ENCODE data around the gene CORIN. TPM values are rescaled to one million over a fixed set of nuclear protein-coding genes. Genes with fewer than 3 reads are reported as not detected.

CORIN gene
- total and polyA plus RNA-seq, 2 of the 4 experiments (the other 2 are of a cell fraction), result 20.3 to 24.7 TPM

DNA sequence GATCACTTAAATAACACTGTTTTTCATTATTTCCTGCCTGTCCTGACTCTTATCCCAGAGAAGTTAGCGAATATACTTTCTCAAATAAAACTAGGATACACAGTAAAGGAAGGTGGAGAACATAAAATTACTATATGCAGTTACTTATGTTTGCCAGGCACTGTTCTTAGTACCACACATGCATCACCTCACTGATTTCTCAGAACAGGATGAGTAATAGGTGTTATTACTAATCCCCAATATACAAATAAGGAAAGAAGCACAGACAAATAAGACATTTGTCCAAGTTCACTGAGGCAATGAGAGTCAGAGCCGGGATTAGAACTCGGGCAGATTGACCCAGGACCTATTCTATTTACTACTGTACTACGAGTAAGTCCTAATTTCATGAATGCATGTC is 91.7 kb downstream of the CORIN start:
- H3K56ac ChIP-seq (ENCODE audit: extremely low read depth, insufficient read depth, low read length), result no peak overlapping the region
- H3K27me3 ChIP-seq (ENCODE audit: control insufficient read depth, insufficient read depth, low read length), result no peaks in the 10 kb centered on the region
- H4K20me1 ChIP-seq (ENCODE audit: insufficient read depth, low read length), result no peaks in the 10 kb centered on the region
- in situ Hi-C loops (cut with MboI; ENCODE audit: low sequenced_read_pairs), result no loop called here
- no peak overlapping the region for H2AFZ ChIP-seq (replicated peaks; ENCODE audit: low read length, poor library complexity)
- no peak overlapping the region for H3K4me2 ChIP-seq (ENCODE audit: low read depth, low read length)
- BruUV-seq (replicated peaks), result no TSS peak
- H3K27ac ChIP-seq (ENCODE audit: insufficient read depth, low read length), result no peak overlapping the region
- H3K23ac ChIP-seq (ENCODE audit: low read depth, low read length), result no peak overlapping the region
- dilution Hi-C loops (cut with HindIII; ENCODE audit: low sequenced_read_pairs, unreplicated experiment), result no loop called here
- no peak overlapping the region for H2BK120ac ChIP-seq (ENCODE audit: low read depth, low read length)
- no peak overlapping the region for H2BK5ac ChIP-seq (ENCODE audit: low read depth, low read length, poor library complexity, severe bottlenecking)
- H2AK9ac ChIP-seq (replicated peaks; ENCODE audit: low read depth, low read length, poor library complexity), result no peak overlapping the region
- intact Hi-C loops (cut with micrococcal nuclease), result no loop called here
- H3K79me1 ChIP-seq (ENCODE audit: low read depth in 1 of 2, low read length in 2 of 2), result no peaks in the 10 kb centered on the region
- peaks cover 2% of the 10 kb centered on the region; the same call in 1 of the 2 replicates for H3K4me1 ChIP-seq (ENCODE audit: control insufficient read depth, insufficient read depth, low read length)
- H3K9ac ChIP-seq (ENCODE audit: low read depth, low read length), result no peak overlapping the region
- no peak overlapping the region for H2AK5ac ChIP-seq (ENCODE audit: low read depth, low read length)
- H3K9me3 ChIP-seq (ENCODE audit: control insufficient read depth, insufficient read depth, low read length), result no peaks in the 10 kb centered on the region
- no peak overlapping the region for H2BK20ac ChIP-seq (ENCODE audit: low read depth, low read length)
- no peak overlapping the region for H3K4me3 ChIP-seq (ENCODE audit: insufficient read depth, low read depth, low read length)
- DNase-seq (no peak), ATAC-seq (ENCODE audit: low read depth) (no peak)
- TF ChIP-seq MXI1 (IDR thresholded peaks at IDR 0.05; ENCODE audit: borderline replicate concordance, low read depth, low read length) (no peak), SMC3 (IDR thresholded peaks at IDR 0.05; ENCODE audit: low read depth, low read length) (no peak), USF2 (IDR thresholded peaks at IDR 0.05; ENCODE audit: low read depth, low read length) (no peak), FOS (IDR thresholded peaks at IDR 0.05; ENCODE audit: low read depth, low read length) (no peak), CTCF (conservative IDR thresholded peaks at IDR 0.05; ENCODE audit: low read depth, low read length) (no peak), BHLHE40 (IDR thresholded peaks at IDR 0.05; ENCODE audit: low read depth, low read length) (no peak), MAZ (IDR thresholded peaks at IDR 0.05; ENCODE audit: borderline replicate concordance, low read depth, low read length) (no peak), POLR2A (IDR thresholded peaks at IDR 0.05; ENCODE audit: low read depth, low read length) (no peak), NFE2L2 (IDR thresholded peaks at IDR 0.05; ENCODE audit: low read depth, low read length) (no peak), CHD1 (IDR thresholded peaks at IDR 0.05; ENCODE audit: low read depth, low read length) (no peak)
- TF ChIP-seq, protein P1, sequence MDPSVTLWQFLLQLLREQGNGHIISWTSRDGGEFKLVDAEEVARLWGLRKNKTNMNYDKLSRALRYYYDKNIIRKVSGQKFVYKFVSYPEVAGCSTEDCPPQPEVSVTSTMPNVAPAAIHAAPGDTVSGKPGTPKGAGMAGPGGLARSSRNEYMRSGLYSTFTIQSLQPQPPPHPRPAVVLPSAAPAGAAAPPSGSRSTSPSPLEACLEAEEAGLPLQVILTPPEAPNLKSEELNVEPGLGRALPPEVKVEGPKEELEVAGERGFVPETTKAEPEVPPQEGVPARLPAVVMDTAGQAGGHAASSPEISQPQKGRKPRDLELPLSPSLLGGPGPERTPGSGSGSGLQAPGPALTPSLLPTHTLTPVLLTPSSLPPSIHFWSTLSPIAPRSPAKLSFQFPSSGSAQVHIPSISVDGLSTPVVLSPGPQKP (IDR thresholded peaks at IDR 0.05; ENCODE audit: borderline replicate concordance, low read depth, low read length), result no peak
- H4K5ac ChIP-seq (ENCODE audit: low read depth, low read length), result no peak overlapping the region
- H2BK15ac ChIP-seq (ENCODE audit: low read depth, low read length), result no peak overlapping the region
- H3K36me3 ChIP-seq (ENCODE audit: control insufficient read depth, insufficient read depth, low read length), result no peaks in the 10 kb centered on the region
- 93% methylated on average over 2 of the region's 4 CpGs; no CpG with 5 or more reads in 1 of the 2 experiments for WGBS, 2 experiments (ENCODE audit: extremely low coverage in 2 of 2, insufficient read length in 1 of 2)
- no peak overlapping the region for H3K18ac ChIP-seq (ENCODE audit: low read depth, low read length)
- no peak overlapping the region for H3K14ac ChIP-seq (replicated peaks; ENCODE audit: low read depth, low read length)
- POLR2A ChIA-PET (ENCODE audit: unreplicated experiment), result no interaction called here
- H4K8ac ChIP-seq (ENCODE audit: low read depth in 2 of 2, low read length in 2 of 2), result no peak overlapping the region
- no peaks in the 10 kb centered on the region for H3K9me1 ChIP-seq (ENCODE audit: insufficient read depth, low read length)
- H3K4ac ChIP-seq (ENCODE audit: low read depth, low read length), result no peak overlapping the region
- CTCF ChIA-PET, result no interaction called here
- H4K91ac ChIP-seq (ENCODE audit: insufficient read depth, low read depth, low read length), result no peak overlapping the region
